ENCODE data around the gene TRPC4.
"Not testable (repeated sequence)": the region's sequence is repeated elsewhere in the genome, so short reads cannot be mapped to it uniquely, and the experiment has no call there.

TRPC4 gene

DNA sequence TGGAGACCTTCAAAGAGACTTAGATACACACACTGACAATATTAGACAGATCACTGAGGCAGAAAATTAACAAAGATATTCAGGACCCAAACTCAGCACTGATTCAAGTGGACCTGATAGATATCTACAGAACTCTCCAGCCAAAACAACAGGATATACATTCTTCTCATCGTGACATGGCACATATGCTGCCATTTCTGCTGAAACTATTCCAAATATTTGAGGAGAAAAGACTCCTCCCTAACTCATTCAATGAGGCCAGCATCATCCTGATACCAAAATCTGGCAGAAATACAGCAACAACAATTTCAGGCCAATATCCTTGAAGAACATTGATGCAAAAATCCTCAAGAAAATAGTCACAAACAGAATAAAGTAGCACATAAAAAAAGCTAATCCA lies 53.3 kb downstream of the TRPC4 start:
- no peak for DNase-seq

DNA sequence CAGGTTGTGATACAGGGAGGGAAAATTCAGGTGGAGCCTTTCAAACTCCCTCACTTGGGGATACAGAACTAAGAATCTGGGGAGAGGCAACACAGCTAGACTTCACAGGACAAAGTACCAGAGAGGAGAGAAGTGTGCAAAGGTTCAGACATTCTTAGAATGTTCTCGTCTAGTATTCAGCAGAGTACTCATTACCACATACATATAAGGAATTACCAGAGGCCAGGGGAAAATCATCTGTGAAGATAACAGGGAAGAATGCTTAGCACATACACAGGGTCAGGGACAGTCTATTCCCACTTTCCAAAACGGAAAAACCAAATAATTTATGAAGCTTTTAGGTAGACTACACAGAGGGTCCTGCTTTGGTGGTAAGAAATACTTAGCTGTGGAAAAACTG lies 58.1 kb downstream of the TRPC4 start:
- DNase-seq = no peak

DNA sequence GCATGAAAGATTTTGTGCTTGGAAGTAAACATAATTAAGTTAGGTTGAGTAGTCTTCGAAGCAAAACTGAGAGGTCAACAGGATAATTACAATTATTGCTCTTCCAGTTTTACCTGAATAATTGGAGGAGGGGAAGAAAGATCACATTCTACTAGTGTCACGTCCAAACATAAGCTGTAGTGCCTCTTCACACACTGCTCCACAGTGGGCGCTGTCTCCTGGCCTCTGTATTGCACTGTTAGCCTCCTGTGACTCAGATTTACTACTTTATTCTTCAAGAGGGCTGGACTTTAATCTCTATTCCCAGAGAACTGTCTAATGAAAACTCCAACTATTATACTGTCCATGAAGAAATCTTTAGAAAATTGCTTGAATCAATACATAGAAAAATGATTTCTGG lies 62.9 kb downstream of the TRPC4 start:
- DNase-seq = no peak

DNA sequence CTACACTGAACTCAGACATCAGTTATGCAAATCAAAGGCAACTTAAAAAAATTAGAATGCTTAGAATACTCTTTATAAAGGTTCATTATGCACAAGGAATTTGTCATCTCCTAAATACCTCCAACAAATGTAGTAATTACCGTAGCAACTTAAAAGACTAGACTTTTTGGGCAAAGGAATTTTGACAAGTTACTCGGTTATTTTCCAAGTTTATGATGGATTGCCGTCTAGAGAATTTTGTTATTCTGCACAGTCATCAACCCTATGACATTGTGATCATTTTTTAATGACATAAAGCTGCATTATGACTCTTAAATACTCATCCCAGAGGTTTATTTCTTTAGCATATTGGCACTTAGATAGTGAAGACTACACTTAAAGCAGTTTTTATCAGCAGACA lies 71.9 kb downstream of the TRPC4 start:
- DNase-seq = no peak

DNA sequence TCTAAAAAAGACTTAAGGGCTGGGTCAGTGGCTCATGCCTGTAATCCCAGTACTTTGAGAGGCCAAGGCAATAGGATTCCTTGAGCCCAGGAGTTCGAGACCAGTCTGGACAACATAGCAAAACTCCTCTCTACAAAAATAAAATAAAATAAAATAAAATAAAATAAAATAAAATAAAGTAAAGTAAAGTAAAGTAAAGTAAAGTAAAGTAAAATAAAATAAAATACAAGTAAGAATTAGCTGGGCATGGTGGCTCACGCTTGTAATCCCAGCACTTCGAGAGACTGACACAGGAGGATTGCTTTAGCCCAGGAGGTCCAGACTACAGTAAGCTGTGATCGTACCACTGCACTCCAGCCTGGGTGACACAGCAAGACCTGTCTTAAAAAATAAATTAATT lies 72.8 kb downstream of the TRPC4 start:
- not testable (repeated sequence) for DNase-seq

DNA sequence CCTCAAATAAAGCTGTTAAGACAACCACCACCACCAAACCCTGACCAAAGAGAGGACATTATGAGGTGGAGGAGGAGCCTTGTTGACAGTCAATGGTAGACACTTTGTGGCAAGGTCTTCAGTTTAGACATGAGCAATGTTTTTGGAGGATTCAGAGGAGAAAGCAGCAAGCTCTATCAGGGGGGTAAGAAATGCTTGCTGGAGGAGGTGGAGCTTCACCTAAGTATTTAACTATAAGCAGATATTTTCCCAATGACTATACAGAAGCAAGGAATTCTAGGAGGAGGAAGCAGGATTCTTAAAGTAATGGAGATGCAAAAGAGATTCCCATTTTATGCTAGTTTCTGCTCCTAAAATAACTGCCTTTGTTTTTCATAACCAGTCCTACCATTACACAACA lies 74.2 kb downstream of the TRPC4 start:
- no peak for DNase-seq

DNA sequence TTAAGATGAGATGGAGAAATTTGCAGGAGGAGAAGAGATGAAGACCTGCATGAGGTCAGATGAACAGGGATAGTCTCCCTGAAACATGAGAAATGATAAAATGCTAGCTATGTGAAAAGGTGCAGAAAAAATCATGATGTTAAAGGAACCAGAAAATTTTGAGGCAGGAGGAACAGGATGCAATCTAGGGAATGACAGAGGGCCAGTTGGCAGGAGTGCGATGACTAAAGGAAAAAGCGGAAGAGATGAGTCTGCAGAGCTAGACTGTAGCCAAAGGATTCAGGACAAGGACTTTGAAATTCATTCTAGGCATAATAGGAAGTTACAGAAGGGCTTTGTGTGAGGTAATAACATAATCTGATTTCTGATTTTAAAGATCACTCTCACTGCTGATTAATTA lies 77.9 kb downstream of the TRPC4 start:
- no peak for DNase-seq

DNA sequence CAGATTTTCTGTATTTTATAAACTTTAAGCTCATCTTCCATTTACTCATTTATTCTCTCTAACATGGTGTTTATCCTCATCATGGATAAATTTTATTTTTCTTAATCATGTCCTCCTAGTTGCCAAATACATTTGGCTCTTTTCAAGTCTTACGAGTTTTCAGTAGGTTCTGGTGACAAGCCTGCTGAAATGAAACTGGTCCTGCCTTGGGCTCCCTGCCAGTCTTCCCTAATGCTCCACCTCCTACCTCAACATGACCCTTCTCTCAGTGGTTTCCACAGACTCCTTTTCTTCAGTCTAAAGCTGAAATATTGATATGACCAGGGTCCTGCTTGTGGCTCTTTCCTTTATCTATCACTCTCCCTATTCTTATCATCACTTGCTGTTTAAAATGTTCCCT lies 81.2 kb downstream of the TRPC4 start:
- no peak for DNase-seq

DNA sequence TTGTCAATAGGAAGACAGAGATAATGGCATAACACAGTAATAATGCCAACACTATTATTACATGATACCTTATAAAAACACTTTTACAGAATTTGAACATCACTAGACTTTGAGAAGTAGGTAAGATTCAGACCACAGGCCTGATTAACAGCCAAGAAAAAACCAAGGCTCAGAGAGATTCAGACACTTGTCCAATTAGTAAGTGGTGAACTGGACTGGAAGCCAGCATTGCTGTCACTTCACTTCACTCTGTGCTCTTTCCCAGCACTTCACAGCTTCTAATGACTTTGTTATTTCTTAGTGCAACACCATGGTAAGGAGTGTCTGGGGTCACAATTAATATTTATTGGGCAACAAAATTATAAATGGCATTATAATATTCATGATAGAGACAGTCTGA lies 91.9 kb downstream of the TRPC4 start:
- DNase-seq = no peak

DNA sequence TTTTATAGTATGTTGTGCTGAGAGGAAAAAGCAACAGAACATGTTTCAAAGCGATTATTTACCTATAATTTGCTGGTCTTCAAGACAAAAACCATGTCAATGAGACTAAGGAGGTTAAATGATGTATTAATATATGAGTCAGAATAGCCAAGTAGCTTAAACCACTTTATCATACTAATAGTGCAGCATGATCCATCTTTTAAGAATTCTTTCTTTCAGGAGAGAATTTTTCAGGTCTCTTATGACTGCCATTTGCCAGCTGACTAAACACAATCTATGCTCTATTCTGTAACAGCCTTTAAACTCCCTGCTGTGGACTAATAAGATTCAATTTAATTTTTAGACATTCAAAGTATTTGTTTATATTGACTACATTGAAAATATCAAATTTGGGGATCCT lies 93.7 kb downstream of the TRPC4 start:
- DNase-seq = no peak

DNA sequence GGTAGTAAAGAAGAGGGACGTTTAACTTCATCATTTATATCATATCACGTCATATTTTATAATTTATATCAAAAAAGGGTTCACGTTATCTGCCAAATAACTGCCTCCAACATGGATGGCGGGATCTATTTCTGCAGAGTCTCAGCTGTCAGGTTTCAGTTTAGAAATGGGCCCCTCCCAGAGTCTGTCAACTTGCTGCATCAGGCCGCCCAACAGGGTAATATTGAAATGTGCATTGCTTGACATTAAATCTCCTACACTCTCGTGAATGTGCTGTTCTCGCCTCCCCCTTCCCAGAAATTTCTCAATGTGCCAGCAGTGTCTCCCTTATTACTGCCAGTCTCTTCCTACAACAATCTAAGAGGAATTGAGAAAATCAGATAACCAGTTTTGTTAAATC lies 96.9 kb downstream of the TRPC4 start:
- no peak for DNase-seq

DNA sequence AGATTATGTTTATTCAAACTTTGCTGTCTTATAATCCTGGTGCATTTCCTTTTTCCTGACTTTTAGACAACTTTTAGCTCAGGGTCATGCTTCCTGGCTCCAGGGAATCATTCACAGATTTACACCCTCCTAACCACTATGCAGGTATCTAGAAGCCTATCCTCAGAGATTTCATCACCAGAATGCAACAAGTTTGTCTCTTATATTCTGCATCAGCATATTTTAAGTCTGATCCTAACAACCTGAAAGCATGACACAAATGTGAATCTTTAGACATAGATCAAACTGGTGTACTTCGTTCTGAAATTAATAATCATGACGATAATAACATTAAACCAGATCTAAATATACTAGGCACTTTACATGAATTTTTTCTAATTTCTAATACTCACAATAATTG lies 100.0 kb downstream of the TRPC4 start:
- no peak for DNase-seq

DNA sequence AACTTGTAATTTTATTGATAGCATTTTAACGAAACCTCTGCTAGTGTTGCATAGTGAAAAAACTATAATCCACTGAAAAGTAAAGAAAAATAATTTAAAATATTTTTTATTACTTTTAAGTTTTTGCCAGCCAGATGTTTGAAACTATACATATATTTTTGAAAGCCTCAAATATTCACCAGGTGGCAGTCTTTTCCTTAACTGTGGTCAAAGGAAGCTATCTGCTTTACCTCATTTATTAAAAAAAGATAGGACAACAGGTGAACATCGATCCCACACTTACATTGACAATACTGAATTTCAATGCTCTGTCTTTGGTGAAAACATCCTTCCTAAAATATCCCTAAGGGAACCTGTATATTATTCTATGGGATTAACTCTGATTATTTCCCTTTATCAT lies 100.5 kb downstream of the TRPC4 start:
- DNase-seq = no peak

DNA sequence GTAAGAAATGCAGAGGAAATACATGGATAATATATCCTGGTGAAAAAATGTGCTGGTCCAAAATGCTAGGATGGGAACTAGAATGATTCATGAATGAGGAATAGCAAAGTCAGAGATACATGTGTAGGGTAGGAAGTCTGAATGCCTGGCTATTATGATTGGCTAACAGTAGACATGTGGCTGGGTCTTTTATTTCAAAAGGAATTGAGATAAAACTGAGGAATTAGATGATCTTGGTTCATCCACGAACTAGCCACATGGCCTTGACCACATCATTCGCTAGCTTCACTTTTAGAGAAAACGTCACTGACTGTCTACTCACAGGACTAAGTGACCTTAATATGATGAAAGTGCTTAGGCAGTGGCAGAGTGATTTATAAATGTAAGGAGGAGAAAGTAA lies 103.1 kb downstream of the TRPC4 start:
- no peak for DNase-seq

DNA sequence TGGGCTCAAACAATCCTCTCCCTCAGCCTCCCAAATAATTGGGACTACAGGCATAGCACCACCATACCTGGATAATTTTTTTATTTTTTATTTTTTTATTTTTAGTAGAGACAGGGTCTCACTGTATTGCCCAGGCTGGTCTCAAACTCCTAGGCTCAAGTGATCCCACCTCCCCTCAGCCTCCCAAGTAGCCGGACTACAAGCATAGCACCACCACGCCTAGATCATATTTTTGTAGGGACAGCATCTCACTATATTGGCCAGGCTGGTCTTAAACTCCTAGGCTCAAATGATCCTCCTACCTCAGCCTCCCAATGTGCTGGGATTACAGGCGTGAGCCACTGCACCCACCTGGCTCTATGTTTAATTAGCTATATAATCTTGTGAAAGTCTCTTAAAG lies 114.2 kb downstream of the TRPC4 start:
- no peak for DNase-seq

DNA sequence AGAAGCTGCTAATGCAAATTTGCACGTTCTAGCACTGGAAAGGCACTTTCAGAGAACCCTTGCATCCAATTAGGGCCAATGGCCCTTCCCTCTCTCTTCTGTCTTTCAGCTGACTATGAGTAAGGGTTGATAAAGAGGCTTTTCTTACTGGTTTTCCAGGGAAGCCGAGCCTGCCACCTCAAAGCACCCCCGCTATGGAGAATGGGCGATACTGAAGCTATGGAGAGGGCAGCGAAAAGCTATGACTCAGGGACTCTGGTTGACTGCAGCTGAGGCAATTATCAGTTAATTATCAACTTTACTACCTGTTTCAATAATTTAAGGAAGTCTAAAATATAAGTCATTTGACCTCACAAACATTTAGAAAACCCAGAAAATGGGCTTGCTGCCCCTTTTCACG lies 115.8 kb downstream of the TRPC4 start:
- DNase-seq = no peak

DNA sequence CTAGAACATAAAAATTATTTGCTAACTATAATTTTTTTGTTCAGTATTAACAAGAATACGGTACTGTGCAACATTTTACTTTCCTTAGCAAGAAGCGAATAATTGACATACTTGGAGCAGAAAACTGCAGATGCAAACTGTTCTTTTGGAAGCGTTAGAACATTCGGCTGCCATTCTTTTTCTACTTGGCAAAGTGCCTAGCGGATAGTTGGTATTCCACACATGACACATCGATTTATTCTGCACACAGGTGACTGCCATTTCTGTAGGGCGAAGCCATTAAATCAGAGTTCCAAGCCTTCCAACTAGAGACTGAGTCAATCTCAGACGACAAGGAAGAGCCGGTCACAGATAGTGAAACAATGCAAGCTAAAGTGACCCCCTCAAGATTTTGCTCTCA lies 117.4 kb downstream of the TRPC4 start:
- no peak for DNase-seq

DNA sequence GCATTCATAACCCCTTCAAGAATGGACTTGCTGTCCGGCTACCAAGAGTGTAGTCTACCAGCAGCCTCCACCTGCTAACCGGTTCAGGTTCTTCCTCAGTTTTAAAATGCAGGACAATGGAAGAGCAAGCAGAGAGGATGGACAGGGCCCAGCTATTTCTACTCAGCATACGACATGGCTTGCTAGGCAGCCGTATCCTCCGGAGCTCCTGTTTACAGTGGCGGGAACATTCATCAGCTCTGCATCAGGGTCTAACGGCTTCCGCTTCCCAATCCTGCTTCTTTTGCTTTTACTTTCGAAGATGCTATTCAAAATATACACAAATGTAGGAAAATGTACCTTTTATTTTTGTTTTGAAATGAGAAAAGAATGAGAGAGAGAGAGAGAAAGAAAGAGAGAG lies 118.5 kb downstream of the TRPC4 start:
- DNase-seq = no peak

DNA sequence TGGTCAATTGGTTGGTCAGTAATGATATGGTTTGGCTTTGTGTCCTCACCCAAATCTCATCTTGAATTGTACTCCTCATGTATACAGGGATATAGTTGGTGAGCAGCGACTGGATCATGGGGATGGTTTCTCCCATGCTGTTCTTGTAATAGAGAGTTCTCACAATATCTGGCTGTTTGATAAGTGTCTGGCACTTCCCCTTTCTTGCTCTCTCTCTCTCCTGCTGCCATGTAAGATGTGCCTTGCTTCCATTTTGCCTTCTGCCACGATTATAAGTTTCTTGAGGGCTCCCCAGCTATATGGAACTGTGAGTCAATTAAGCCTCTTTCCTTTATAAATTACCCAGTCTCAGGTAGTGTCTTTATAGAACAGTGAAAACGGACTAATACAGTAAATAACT lies 120.7 kb downstream of the TRPC4 start:
- DNase-seq = no peak

DNA sequence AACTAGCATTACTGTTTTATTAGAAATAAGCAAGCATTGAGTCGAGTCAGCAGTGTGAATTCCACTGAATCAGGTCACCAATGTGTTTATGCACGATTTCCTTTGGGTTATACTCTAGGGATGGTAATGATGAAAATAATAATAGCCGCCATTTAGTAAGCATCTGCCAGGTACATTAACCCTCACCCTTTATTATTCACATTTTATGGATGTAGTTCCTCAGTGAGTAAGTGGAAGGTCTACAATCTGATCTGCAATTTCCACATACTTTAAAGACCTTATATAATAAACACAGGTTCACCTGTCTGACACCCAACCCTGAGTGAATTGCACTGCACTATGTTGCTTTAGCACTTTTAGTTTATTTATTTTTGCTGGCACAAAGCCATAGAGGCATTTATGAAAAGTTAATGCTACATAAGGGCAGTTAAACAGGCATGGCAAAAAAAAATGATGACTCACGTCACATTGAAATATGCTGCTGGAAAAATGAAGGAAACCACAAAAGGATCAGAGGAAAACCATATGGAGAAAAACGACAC lies 122.4 kb downstream of the TRPC4 start:
- DNase-seq = no peak

DNA sequence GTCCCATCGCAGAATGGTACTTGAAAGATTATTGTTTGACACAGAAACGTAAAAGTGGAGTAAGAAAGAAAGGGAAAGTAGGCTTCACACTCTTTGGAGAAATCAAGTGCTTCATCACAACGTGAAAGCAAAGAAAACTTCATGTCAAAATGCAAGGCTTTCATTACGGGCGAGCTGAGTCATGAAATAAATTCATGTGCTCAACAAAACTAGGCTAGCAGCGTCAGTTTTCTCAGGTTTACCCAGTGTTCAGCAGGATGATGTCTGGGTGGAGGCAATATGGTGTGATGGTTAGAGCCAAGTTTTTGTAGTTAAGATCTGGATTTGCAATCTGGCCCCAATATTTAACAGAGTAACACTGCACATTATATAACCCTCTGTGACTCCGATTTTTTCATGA lies 128.0 kb downstream of the TRPC4 start:
- DNase-seq = no peak

DNA sequence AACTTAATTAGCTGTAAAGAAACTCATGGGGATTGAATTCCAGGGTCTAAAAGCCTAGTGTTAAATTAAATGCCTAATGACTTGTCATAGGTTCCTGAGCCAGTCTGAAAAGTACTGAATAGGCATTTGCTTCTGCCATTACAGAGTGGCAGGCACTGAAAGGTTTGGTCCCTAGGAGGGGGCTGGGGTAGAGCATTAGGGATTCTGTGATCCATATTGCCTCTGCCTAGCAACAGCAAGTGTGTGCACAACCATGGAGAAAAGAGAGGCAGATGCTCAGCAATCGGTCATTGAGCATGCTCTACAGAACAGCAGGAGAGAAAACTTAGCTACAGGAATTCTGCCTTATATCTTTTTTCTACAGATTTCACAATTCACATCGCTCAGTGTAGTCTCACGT lies 133.5 kb downstream of the TRPC4 start:
- DNase-seq = peak; percentile 1

DNA sequence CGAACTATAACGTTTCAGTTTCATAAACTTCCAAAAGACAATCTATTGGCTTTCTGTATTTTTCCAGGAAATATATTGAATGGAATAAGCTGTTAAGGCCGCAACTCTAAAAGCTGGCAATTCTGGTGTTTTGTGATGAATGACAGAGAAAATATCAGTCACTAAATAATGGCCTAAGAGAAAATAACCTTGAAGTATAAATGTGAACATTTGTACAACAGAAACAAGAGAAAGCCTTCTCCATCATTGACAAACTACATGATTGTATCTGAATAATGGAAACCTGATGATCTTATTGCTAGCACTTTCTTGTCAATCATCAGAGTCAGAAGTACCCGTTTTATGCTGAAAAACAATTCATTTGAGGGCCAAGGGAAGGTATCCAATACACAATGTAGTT lies 134.3 kb downstream of the TRPC4 start:
- DNase-seq = no peak

DNA sequence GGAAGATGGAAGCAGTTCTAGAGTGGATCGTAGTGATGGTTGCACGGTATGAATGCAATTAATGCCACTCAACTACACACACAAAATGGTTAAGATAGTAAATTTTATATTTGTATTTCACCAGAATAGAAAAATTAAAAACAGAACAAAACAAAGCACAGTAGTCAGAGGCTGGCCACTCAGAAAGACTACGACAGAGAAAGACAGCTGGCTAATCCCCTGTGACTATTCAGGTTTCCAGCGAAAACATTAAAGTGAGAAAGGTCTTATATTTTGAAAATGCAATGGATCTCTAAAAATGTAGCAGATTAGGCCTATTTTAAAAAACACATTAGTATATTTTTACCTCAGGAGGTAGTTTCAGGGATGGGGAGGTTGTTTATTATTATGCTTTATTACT lies 139.7 kb downstream of the TRPC4 start:
- DNase-seq = no peak

DNA sequence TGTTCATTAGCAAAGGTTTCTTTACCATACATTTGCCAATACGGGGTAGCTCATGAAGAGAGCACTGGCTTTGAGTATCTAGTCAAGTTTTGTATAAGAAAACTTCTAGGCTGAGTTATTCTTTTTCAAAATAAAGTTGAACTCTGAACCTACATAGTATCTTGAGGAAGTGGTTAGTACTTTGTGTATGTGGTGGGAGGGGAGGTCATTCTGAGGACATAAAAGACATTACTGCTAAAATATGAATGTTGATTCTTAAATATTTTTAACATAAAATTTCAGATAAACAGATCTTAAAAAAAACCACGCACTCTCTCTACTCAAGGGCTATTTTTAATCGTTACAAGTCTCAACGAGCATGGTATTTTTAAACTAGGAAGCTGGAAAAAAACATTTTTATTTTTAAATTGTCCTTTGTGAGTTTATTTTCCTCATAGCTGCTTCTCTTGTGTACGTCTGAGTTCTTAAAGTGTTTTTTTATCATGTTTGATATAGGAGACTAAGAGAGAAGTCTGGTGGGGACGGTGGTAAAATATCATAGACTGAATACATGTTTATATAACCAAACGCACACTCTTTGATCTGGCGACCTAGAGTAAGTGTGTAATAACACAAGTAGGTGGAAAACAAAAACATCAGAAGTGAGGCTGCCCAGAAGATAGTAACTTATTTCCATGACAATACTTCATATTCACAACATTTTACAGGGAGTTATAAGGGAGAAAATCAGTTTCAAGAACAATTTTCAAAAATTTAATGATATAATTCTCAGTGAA lies 153.0 kb downstream of the TRPC4 start:
- no peak for DNase-seq
